Raji (cell line): ENCODE measurements around the gene INTU.

Experiments used
- POLR2A ChIP-seq: IDR thresholded peaks from 2 replicates; pipeline ENCODE4 v1.6.1; 2011; ENCODE audit warnings: low read depth, low read length, control low read depth; ENCODE audit not compliant: insufficient read depth

Gene INTU

GRCh38 chr4:127630152-127630551 lies 2.6 kb upstream of the INTU start:
- TF ChIP-seq POLR2A = no peak

DNA sequence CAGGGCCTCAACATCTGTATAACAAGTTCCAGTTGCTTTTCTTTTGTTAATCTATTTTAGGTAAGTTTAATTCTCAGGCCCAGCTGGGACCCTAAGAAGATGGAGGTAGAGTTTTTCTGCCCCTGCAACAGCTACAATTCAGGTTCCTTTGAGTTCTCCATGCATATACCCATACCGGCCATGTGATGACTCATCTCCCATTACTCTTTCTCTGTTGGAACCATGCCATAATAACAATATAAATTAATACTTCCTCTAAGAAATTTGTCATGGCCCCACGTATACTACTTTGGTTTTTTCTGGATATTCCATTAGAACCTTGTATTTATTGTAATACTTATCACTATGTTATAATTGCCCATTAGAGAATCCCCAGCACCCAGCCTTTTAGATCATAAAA lies 1.3 kb upstream of the INTU start:
- no peak for TF ChIP-seq POLR2A

DNA sequence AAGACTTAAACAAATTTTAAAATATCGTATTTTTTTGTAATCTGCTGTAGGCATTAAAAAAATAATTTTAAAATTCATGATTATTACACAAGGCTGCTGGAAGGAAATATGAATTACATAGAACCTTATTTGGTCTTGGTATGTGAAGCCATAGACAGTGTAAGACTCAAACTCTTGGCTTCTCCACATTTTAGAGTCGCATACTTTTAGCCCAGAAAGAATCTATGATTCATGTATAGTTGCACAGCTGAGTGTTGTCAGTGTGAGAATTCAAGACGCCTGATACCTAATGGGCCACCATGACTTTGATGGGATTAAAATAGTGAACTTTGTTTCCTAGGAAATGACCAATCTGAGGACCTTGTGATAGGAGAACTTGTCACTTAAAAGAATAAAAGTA lies 1.4 kb downstream of the INTU start:
- TF ChIP-seq POLR2A = no peak

GRCh38 chr4:127641524-127641923 lies 8.8 kb downstream of the INTU start:
- TF ChIP-seq POLR2A = no peak

- TF ChIP-seq POLR2A = no peak
Observed at GRCh38 chr4:127642169-127642568, 9.4 kb downstream of the INTU start.

GRCh38 chr4:127643791-127644190 lies 11.0 kb downstream of the INTU start:
- TF ChIP-seq POLR2A = no peak

GRCh38 chr4:127648061-127648460 lies 15.3 kb downstream of the INTU start:
- no peak for TF ChIP-seq POLR2A

DNA sequence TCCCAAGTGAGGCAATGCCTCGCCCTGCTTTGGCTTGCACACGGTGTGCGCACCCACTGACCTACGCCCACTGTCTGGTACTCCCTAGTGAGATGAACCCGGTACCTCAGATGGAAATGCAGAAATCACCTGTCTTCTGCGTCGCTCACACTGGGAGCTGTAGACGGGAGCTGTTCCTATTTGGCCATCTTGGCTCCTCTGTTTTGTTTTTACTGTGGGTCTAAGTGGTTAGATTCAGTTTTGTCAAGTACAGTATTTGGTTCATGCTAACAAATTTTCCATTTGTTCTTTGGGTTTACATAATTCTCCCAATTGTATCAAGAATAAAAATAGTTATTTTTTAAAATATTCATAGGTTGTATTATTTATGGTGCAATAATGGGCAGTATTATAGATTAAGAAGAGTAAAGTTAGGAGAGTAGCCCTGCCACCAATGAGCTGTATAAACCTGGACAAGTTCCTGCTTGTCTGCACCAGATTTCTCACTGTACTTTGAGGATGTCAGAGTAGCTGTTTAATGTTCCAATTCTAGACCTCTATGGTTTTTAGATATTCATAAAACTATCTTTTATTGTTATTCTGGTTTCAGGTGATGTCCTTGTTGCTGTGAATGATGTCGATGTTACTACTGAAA lies 23.4 kb downstream of the INTU start:
- TF ChIP-seq POLR2A = no peak

GRCh38 chr4:127660284-127660885 lies 27.6 kb downstream of the INTU start:
- no peak for TF ChIP-seq POLR2A

GRCh38 chr4:127667116-127667515 lies 34.4 kb downstream of the INTU start:
- TF ChIP-seq POLR2A = no peak

DNA sequence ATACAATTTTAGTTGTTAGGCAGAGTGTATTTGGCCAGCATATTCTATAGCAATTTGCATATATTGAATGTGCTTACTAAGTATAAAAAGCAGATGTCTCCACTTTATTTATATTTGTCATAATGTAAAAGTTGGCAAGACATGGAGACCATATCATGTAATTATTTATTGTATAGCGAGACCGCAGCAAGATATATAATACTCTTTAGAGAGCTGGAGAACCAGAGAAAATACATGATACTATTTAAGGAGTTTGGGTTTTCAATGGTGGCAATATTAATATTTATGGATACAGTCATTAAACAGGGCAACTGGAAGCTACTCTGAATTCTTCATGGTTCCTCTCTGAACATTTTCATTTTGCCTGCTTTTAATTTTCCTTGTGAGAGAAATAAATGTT lies 35.0 kb downstream of the INTU start:
- TF ChIP-seq POLR2A = no peak

GRCh38 chr4:127668770-127669169 lies 36.0 kb downstream of the INTU start:
- no peak for TF ChIP-seq POLR2A

DNA sequence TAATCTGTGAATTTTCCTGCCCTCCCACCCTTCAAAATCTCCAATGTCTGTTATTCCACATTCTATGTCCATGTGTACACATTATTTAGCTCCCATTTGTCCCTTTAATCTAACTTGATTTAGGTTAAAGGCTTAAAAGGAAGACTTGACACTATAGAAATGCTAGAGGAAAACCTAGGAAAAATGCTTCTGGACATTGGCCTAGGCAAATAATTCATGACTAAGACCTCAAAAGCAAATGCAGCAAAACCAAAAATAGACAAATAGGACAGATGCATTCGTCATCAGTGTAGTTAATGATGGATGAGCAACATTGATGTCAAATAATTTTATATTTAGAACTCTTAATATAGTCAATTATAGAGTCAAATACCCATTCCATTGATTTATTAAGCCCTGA lies 36.9 kb downstream of the INTU start:
- TF ChIP-seq POLR2A = no peak

GRCh38 chr4:127672111-127672510 lies 39.4 kb downstream of the INTU start:
- no peak for TF ChIP-seq POLR2A

- TF ChIP-seq POLR2A = no peak
Observed at GRCh38 chr4:127685292-127685691, 52.5 kb downstream of the INTU start.

- no peak for TF ChIP-seq POLR2A
Observed at GRCh38 chr4:127686658-127687057, 53.9 kb downstream of the INTU start.

- TF ChIP-seq POLR2A = no peak
Observed at GRCh38 chr4:127687580-127687979, 54.8 kb downstream of the INTU start.
